GM21717 (cell line): ENCODE results near the gene SUFU.

ENCODE experiments used
- ATAC-seq: cut with Tn5 transposase; IDR thresholded peaks from one replicate; pipeline ENCODE4 v1.9.1; 2021; ENCODE audit warnings: mild to moderate bottlenecking, moderate library complexity; ENCODE audit not compliant: unreplicated experiment

The SUFU gene

GRCh38 chr10:102631525-102632393, 128.0 kb downstream of the SUFU start:
- ATAC-seq, result no peak

- no peak for ATAC-seq
Observed at GRCh38 chr10:102632394-102633111, 128.8 kb downstream of the SUFU start.

GRCh38 chr10:102633287-102633686, 129.5 kb downstream of the SUFU start:
- no peak for ATAC-seq

- no peak for ATAC-seq
Observed at GRCh38 chr10:102633848-102634247, 130.1 kb downstream of the SUFU start.

- ATAC-seq, result no peak
Observed at GRCh38 chr10:102634686-102635085, 130.9 kb downstream of the SUFU start.

GRCh38 chr10:102635377-102635776, 131.6 kb downstream of the SUFU start:
- no peak for ATAC-seq

- ATAC-seq, result no peak
Observed at GRCh38 chr10:102639537-102639936, 135.8 kb downstream of the SUFU start.

GRCh38 chr10:102641402-102641801, 137.6 kb downstream of the SUFU start:
- ATAC-seq, result no peak

- ATAC-seq, result peak; percentile 37
Observed at GRCh38 chr10:102641880-102642735, 138.3 kb downstream of the SUFU start.

GRCh38 chr10:102642736-102643335, 139.1 kb downstream of the SUFU start:
- ATAC-seq, result no peak

- no peak for ATAC-seq
Observed at GRCh38 chr10:102643336-102644065, 139.7 kb downstream of the SUFU start.

- no peak for ATAC-seq
Observed at GRCh38 chr10:102644066-102644645, 140.4 kb downstream of the SUFU start, which contains the start of gene TRIM8. Gene TRIM8 (plus strand): TSS chr10:102644479. CDS start chr10:102644618, 139 bp downstream.

GRCh38 chr10:102644646-102645387, 141.0 kb downstream of the SUFU start:
- no peak for ATAC-seq

- ATAC-seq, result no peak
Observed at GRCh38 chr10:102645388-102645740, 141.6 kb downstream of the SUFU start.

- peak; percentile 35 for ATAC-seq
Observed at GRCh38 chr10:102645741-102646609, 142.2 kb downstream of the SUFU start.

- no peak for ATAC-seq
Observed at GRCh38 chr10:102646610-102647442, 143.1 kb downstream of the SUFU start.
